Smooth muscle cell (in vitro differentiated cells): ENCODE results near the gene KCNMB2. TPM values are rescaled to one million over a fixed set of nuclear protein-coding genes. Genes with fewer than 3 reads are reported as not detected.
A peak's percentile ranks its signal among the peaks of the same experiment; 100 is the strongest.
"Not testable (repeated sequence)": the region's sequence is repeated elsewhere in the genome, so short reads cannot be mapped to it uniquely, and the experiment has no call there.

Experiments used
- DNase-seq: peaks from one replicate; lab custom pipeline; 2025; ENCODE audit not compliant: unreplicated experiment; lab: John Stamatoyannopoulos, UW
- H2AFZ ChIP-seq: fragments of 200-600 bp; sonication (generic); 2 replicates; pipeline ENCODE4 v1.6.0; 2016; ENCODE audit warnings: antibody characterized with exemption, low read depth, mild to moderate bottlenecking
- H3F3A ChIP-seq: fragments of 200-600 bp; sonication (generic); 2 replicates; pipeline ENCODE4 v1.6.0; 2017; ENCODE audit warnings: antibody characterized with exemption, low read depth
- H3K27ac ChIP-seq: fragments of 200-600 bp; sonication (generic); 2 replicates; pipeline ENCODE4 v1.5.1; 2016; ENCODE audit warnings: low read depth, mild to moderate bottlenecking
- H3K27me3 ChIP-seq: fragments of 200-600 bp; sonication (generic); 2 replicates; pipeline ENCODE4 v1.6.1; 2016; ENCODE audit warnings: low read depth, mild to moderate bottlenecking
- H3K36me3 ChIP-seq: fragments of 200-600 bp; sonication (generic); 2 replicates; pipeline ENCODE4 v1.5.1; 2016; ENCODE audit warnings: low read depth
- H3K4me1 ChIP-seq: fragments of 200-600 bp; sonication (generic); 2 replicates; pipeline ENCODE4 v1.5.1; 2016; ENCODE audit warnings: low read depth
- H3K4me2 ChIP-seq: fragments of 200-600 bp; sonication (generic); 2 replicates; pipeline ENCODE4 v1.6.0; 2016; ENCODE audit warnings: mild to moderate bottlenecking
- H3K4me3 ChIP-seq: fragments of 200-600 bp; sonication (generic); 2 replicates; pipeline ENCODE4 v1.5.1; 2016; ENCODE audit warnings: mild to moderate bottlenecking
- H3K79me2 ChIP-seq: fragments of 200-600 bp; sonication (generic); 2 replicates; pipeline ENCODE4 v1.6.0; 2016; ENCODE audit warnings: low read depth, mild to moderate bottlenecking
- H3K9ac ChIP-seq: fragments of 200-600 bp; sonication (generic); 2 replicates; pipeline ENCODE4 v1.6.0; 2016; ENCODE audit warnings: low read depth
- H3K9me3 ChIP-seq: fragments of 200-600 bp; sonication (generic); replicated peaks from 2 replicates; pipeline ENCODE4 v1.5.1; 2016; ENCODE audit warnings: low read depth
- H4K20me1 ChIP-seq: fragments of 200-600 bp; sonication (generic); 2 replicates; pipeline ENCODE4 v1.6.0; 2016; ENCODE audit warnings: low read depth
- CTCF ChIP-seq: fragments of 200-600 bp; sonication (generic); IDR thresholded peaks from 2 replicates; pipeline ENCODE4 v1.5.1; 2017; ENCODE audit warnings: borderline replicate concordance, mild to moderate bottlenecking, antibody characterized with exemption; ENCODE audit not compliant: insufficient read depth, poor library complexity, severe bottlenecking
- WGBS: methylation state at CpG from one replicate; pipeline ENCODE4 v1.1.7; 2016; ENCODE audit warnings: low lambda C conversion rate; 5-methylcytosine and 5-hydroxymethylcytosine counted together
- polyA plus RNA-seq: library from polyadenylated mRNA; unstranded; fragments of >200 nt; fragmentation: Nextera tagmentation; extraction: Ambion mirVana; gene quantifications from 2 replicates; pipeline ENCODE4 v1.2.1, GENCODE V29; 2016
- total RNA-seq: library from RNA; depleted of rRNA; stranded (reverse); fragments of >200 nt; gene quantifications from 2 replicates; pipeline ENCODE4 v1.2.3, GENCODE V29; 2014

KCNMB2 gene
- total and polyA plus RNA-seq, 2 experiments from 2014 or later = 0.09 TPM; not detected in 1

GRCh38 chr3:178741020-178741419 is 204.8 kb downstream of the KCNMB2 start:
- Histone ChIP-seq H2AFZ (no peak overlapping the region), H3K27me3 (peaks cover 19% of the 10 kb centered on the region), H3K36me3 (no peaks in the 10 kb centered on the region), H3F3A (peaks cover 6% of the 10 kb centered on the region), H3K9me3 (no peaks in the 10 kb centered on the region), H3K4me2 (no peak overlapping the region), H3K79me2 (no peaks in the 10 kb centered on the region), H3K27ac (no peak overlapping the region), H3K9ac (no peak overlapping the region), H4K20me1 (no peaks in the 10 kb centered on the region), H3K4me1 (no peaks in the 10 kb centered on the region), H3K4me3 (no peak overlapping the region)
- no peak for TF ChIP-seq CTCF
- no peak for DNase-seq
- WGBS = 94% methylated on average over 2 of the region's 2 CpGs

GRCh38 chr3:178743297-178743696 is 207.1 kb downstream of the KCNMB2 start:
- peak overlapping the region; percentile 10 for H3K4me2 ChIP-seq
- H4K20me1 ChIP-seq = no peaks in the 10 kb centered on the region
- no peak for TF ChIP-seq CTCF
- peaks cover 6% of the 10 kb centered on the region for H3F3A ChIP-seq
- no peak for DNase-seq
- peaks cover 19% of the 10 kb centered on the region for H3K27me3 ChIP-seq
- 31% methylated on average over 4 of the region's 4 CpGs for WGBS
- no peak overlapping the region for H3K27ac ChIP-seq
- no peaks in the 10 kb centered on the region for H3K36me3 ChIP-seq
- H3K4me3 ChIP-seq = no peak overlapping the region
- no peaks in the 10 kb centered on the region for H3K79me2 ChIP-seq
- no peak overlapping the region for H2AFZ ChIP-seq
- no peak overlapping the region for H3K9ac ChIP-seq
- H3K9me3 ChIP-seq = no peaks in the 10 kb centered on the region
- H3K4me1 ChIP-seq = no peaks in the 10 kb centered on the region

- H3K36me3 ChIP-seq, H4K20me1 ChIP-seq, H3K27ac ChIP-seq, H3K9me3 ChIP-seq, H3K4me2 ChIP-seq, H3F3A ChIP-seq, H2AFZ ChIP-seq, H3K9ac ChIP-seq, H3K4me1 ChIP-seq, H3K79me2 ChIP-seq, DNase-seq, H3K4me3 ChIP-seq: not testable (repeated sequence)
- 96% methylated on average over 6 of the region's 6 CpGs for WGBS
- H3K27me3 ChIP-seq = peaks cover 13% of the 10 kb centered on the region
These were observed 209.8 kb downstream of the KCNMB2 start for GRCh38 chr3:178745861-178746655.

GRCh38 chr3:178748874-178749273 is 212.6 kb downstream of the KCNMB2 start:
- H3K9ac ChIP-seq = no peak overlapping the region
- no peaks in the 10 kb centered on the region for H3F3A ChIP-seq
- TF ChIP-seq CTCF = no peak
- no peak overlapping the region for H2AFZ ChIP-seq
- H3K4me2 ChIP-seq = no peak overlapping the region
- no peaks in the 10 kb centered on the region for H3K9me3 ChIP-seq
- H4K20me1 ChIP-seq = no peaks in the 10 kb centered on the region
- peaks cover 7% of the 10 kb centered on the region for H3K27me3 ChIP-seq
- WGBS = 84% methylated on average over 3 of the region's 3 CpGs
- DNase-seq = no peak
- H3K79me2 ChIP-seq = no peaks in the 10 kb centered on the region
- H3K27ac ChIP-seq = no peak overlapping the region
- H3K36me3 ChIP-seq = no peaks in the 10 kb centered on the region
- no peak overlapping the region for H3K4me3 ChIP-seq
- H3K4me1 ChIP-seq = no peaks in the 10 kb centered on the region
